Renal pelvis (tissue), 4 donors: ENCODE measurements around the gene AGFG1. TPM values are rescaled to one million over a fixed set of nuclear protein-coding genes. Genes with fewer than 3 reads are reported as not detected.

Experiments used
- DNase-seq: peaks from one replicate; pipeline ENCODE4 v3.0.0-alpha.2; 2013
- polyA plus RNA-seq, 3 donors: library from polyadenylated mRNA; unstranded; fragments of 120-200 nt; gene quantifications; one replicate each; pipeline ENCODE4 v1.2.1, GENCODE V29; 2013; ENCODE audit not compliant: insufficient read length in 3 of 3

The AGFG1 gene
- polyA plus RNA-seq, 3 donors, result 68.5 to 78.6 (median 71.1) TPM

DNA sequence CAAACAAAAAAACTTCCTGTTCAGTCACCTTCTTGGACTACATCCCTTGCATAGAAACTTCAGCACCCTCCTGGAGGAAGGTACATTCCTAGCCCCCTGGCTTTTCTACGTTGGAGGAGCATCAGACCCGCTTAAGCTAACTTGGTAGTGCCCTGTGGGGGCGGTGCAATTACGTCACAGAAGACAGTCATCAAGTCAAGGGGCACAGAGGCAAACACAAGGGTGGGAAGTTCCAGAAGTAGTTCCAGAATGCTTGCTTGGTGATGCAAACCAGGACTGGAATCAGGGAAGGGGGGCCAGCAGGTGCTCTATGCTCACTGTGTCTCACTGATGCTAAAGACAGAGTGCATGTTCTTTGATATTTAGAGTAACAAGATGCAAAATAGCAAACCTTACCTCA is 15.2 kb upstream of the AGFG1 start:
- DNase-seq, result no peak

DNA sequence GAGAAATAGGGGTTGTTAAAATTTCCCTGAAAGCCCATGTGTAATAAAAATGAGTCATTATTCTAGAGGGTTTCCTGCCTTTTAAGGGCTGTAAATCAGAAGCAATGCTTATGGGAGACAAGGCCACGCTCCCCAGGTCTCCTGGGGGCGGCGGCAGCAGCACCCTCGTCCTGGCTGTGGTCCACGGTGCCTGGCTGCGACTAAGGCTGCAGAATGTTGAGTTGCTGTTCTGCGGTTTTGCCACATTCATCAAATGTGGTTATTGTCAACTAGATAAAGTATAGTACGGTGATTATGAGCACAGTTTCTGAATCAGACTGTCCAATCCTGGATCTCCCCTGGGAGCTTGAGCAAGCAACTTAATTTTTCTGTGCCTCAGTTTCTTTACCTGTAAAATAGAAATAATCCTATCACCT is 11.9 kb upstream of the AGFG1 start:
- no peak for DNase-seq

DNA sequence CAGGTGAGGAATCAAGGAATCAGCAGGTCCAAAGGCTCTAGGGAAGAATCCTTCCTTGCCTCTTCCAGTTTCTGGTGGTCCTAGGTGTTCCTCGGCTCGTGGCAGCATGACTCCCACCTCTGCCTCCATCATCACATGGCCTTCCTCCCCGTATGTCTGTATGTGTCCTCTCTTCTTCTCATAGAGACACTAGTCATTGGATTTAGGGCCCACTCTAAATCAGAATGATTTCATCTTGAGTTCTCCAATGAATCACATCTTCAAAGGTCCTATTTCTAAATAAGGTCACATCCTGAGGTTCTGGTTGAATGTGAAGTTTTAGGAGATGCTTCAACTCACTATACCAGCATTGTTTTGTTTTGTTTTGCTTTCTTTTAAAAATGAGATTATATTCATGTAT is 11.1 kb upstream of the AGFG1 start:
- DNase-seq, result no peak

DNA sequence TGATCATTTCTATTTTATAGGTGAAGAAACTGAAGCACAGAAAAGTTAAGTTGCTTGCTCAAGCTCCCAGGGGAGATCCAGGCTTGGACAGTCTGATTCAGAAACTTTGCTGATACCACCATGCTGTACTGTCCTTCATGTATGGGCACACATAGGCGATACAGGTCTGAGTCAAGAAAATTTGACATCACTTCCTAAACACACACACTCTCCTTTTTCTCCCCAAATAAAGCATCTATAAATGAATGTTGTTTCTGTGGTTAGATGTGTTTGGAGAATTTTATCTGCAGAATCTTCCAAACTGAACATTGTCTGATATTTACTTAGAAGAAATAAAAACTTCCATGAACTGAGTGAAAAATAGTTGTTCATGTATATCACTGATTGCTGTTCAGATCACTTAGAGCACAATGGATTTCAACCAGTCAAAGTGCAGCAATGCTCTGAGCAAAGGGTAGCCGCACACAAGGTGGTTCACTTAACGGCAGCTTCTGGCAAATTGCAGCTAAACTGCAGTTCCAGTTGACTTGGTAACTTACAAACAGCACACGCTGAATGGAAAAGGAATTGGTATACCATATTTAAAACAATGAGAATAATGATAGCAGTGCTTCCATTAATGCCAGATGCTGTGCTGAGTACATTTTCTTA is 10.0 kb upstream of the AGFG1 start:
- no peak for DNase-seq

DNA sequence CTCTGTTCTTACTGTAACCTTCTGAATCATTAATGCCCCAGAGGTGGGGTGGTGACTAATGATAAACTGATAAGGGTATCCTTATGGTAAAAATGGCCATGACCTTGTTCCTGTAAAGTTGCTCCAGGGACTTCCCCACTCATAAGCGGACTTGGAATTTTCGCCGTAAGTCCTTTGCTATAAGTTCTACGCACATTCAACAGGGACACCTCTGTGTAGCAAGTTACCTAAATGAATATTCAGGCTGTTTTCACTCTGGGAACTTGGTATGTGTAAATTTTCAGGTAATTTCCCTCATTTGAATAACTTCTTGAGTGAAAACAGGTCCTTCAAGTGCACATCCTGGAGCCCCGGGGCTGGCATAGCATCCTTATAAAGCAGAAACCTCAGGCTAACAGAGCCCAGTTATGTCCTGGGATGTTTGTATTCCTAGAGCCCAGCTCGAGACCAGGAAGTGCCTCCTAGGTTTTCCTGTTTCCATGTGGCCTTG is 9.4 kb upstream of the AGFG1 start:
- DNase-seq, result no peak

DNA sequence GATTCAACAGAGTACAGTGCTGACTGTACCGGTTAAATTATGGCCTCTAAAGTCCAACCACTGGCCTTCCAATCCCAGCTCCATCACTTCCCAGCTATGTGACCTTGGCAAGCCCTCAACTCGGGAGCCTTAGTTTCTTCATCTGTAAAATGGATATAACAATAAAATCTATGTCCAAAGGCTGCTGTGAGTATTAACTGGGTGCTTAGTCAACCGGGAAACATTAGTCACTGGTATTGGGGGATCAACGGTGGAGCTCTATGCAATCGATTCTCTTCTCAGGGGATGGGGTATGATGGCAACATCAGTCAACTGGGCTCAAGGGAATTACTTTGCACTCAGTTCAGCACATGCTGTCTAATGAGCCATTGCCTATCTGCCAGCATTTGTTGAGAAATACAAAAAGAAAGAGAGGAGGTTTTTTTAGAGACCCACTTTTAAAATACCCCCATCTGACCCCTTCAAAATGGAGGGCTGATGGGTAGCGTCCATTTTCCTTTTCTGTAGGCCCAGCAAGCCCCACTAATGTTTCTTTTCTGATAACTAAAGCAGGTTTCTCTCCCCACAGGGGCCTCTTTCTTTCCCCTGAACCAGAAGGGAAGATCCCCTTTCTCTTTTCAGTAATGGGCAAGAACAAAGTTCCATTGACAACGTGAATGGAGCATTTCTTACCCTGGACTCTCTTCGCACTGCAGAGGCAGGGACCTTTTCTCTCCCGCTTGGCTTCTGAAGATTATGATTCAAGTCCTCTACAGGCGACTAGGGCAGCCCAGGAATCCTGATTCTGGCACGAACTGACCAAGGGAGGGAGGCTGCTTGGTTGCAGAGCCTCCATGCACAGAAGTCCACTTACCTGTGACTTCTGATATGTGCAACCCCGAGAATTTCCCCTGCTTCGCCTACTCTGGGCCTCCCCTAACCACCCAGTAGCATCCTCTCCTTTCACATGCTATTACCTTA is 8.7 kb upstream of the AGFG1 start:
- DNase-seq, result no peak

DNA sequence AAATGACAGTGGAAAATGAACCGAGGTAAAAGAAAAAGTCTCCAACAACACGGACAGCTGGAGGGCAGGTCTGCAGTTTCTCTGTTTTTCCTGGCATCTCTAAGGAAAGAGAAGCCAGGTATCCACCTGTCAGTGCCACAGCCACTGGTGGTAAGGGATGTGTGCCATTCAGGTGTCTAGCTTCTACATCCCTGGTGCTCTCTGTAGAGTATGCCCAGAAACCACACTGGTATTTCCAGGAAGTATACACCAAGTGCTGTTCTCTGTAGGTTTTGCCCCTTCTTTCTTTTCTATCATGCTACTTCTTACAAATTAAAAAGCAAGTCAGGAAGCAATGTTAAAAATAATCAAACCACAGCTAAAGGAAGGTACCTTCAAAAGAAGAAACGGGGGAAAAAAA is 7.6 kb upstream of the AGFG1 start:
- DNase-seq, result no peak

DNA sequence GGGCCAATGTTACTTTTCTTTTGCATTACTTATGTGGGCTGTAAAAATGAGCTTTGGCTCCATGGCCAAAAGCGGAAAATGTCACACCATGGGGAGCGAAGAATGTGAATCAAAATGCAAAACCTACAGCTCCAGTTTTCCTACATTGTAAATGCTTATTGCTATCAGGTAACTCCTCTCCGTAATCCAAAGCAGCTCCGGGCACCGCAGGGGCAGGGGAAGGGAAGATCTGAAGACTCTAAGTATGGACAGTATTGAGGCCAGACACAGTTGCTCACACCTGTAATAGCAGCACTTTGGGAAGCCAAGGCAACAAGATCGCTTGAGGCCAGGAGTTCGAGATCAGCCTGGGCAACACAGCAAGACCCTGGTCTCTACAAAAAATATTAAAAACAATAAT is 7.1 kb upstream of the AGFG1 start:
- no peak for DNase-seq

DNA sequence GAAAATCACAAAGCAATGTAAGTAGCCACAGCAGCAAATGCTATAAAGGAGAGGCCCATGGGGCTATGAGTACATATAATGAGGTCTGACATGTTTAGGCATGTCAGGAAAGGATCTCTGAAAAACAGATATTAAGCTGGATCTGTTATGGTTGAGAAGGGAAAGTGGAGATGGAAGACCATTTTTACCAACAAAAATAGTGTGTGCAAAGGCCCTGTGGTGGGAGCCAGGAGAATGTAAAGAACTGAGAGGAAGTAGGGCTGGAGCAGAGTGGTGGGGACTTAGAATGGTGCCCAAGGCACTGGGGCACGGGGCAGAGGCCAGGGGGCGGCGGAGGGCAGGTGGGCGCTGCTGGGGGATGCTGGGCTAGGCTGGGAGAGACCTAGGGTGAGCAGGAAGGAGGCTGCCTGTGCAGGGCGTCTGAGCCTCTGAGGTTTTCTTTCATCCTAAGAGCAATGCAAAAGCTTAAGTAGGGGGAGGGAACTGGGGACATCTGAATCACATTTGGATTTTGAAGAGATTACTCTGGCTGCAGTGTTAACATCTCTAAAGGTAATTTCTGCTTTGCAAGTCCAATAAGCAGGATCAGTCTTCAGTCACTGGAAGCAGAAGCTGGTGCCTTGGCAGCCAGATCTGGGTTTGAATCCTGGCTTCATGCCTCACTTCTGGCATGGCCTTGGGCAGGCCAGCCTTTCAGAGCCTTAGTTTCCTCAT is 4.9 kb upstream of the AGFG1 start:
- no peak for DNase-seq

DNA sequence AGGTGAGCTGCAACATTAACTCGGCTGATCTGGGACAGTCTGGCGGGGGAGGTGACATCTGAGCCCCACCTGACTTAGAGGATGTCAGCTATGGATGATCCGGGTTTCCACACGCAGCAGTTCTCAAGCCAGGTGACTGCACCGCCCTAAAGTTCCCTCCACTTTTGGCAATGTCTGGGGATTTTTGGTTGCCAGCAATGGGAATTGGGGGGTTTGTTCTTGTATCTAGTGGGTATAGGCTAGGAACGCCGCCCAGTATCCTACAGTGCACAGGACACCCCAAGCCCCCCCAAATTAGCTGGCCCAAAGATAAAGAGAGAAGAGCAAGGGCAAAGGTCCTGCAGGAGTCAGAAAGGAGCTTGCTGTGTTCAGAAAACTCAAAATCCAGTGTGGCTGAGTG is 544 bp upstream of the AGFG1 start:
- DNase-seq, result no peak

DNA sequence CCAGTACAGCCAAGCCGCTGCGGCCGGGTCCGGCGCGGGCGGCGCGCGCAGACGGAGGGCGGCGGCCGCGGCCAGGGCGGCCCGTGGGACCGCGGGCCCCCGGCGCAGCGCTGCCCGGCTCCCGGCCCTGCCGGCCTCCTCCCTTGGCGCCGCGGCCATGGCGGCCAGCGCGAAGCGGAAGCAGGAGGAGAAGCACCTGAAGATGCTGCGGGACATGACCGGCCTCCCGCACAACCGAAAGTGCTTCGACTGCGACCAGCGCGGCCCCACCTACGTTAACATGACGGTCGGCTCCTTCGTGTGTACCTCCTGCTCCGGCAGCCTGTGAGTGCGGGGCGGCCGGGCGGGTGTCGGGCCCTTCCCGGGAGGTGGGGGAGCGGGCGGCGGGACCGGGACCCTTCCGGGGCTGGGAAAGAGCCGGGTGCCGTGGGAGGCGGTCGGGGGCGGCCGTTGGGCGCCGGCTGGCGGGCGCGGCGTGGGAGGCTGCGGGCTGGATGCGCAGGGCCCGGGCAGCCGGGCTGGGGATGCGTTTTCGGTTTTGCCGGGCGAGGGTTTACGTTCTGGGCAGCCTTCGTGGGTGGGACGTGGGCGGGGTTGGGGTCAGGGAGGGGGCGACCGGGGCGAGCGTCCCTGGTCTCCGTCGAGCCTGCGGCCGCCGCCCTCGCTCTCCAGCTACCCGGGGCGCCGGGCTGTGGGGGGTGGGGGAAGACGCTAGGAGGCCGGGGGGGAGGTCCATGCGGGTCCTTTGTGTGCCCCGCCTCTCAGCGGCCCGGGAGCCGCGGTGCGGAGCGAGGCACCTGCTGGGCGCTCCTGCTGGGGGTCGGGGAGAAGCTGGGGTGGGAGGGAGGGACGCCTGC is 537 bp downstream of the AGFG1 start:
- peak; percentile 40 for DNase-seq

DNA sequence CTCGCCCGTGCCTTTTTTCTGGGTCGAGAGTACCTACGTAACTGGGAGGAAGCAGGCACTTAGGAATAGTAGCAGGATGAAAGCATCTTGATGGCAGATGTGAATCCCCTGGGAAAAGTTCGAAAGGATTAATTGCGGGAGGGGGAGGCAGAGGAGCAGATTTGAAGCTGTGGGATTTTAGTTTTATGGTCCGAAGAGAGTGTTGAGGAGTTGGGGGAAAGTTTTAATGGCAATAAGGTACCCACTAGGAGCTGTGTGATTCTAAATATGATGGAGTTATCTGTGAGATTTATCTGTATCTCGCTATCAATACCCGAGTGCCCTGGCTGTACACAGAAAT is 1.1 kb downstream of the AGFG1 start:
- DNase-seq, result no peak

DNA sequence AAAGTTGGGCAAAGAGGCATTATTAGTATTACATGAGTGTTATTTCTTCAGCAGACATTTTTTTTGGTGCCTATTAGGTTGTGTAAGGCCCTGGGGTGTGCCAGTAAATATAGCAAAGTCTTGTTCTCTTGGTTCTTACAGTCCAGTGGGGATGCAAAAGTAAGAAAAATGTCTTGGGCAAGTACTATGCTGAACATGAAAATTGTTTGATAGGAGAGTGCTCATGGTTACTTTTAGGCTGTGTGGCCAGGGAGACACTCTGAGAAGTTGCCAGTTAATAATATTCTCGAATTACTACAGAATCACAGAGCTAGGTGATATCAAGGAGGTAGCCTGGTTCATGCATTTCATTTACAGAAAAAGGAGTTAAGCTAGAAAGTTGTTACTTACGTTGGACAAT is 1.9 kb downstream of the AGFG1 start:
- DNase-seq, result no peak

DNA sequence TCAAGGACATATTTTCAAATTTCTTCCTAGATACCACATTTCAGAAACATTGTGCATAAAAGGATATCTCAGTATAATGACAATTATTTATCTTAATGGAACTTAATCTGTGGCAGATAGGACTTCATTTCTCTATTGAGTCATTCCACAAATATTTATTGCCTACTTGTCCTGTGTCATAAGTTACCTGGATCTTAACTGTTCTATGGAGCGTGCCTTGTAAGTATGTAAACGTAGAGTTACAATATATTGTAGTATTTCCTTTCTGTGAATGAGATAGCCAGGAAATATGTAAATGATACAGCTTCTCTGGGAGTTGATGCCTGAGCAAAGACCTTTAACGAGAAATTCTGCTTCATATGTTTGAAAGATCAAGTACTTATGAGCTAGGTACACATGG is 2.5 kb downstream of the AGFG1 start:
- no peak for DNase-seq

DNA sequence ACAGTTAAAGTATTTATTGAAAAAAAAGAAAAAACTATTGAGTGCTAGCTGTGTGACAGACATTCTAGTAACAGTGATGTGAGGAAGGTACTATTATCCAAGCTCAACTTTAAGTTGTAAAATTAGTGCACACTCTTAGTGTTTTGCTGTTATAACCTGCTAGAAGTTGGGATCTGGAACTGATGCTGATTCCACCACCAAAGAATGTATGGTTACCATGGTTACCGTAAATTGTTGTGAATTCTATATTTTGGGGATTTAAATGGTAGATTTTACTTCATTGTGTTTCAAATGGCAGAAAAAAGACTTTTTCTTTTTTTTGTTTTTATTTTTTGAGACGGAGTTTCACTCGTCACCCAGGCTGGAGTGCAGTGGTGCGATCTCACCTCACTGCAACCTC is 5.3 kb downstream of the AGFG1 start:
- DNase-seq, result no peak

DNA sequence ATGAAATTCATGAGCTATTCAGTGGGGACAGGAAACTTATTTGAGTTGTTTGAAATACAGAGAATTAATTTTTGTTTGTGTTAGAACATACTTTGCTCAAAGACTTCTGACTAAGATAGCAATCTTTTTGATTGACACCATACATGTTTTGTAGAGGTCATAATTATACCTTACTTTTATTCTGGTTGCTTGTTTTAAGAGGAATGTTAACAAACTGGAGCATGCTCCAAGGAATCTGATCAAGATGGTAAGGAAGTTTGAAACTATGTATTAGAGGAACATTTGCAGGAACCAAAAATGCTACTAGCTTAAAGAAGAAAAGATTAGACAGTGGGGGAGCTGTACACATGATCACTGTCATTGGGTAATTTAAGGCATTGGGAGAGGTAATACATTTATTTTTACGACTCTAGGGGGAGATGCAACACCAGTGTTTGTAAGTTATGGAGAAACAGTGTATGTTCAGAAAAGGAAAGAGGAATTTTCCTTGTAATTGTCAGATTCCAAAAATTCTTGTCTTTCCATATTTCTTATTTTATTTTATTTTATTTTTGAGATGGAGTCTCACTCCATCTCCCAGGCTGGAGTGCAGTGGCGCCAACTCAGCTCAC is 8.0 kb downstream of the AGFG1 start:
- no peak for DNase-seq

DNA sequence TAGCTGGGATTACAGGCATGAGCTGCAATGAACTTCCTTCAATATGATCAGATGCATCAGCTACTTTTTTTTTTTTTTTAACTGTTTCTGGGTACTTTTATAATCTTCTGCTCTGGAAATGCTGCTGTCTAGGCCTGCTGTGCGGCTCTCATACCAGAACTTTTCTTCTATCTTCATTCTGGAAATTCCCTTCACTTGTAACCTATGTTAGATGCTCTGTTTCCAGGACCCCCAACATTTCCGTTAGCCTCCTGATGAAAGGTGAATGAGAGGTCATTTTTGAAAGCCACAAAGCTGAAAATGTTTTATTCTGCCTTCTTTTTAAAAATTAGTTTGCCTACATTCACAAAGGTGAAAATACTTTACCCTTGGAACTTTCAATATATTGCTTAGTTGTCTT is 8.6 kb downstream of the AGFG1 start:
- DNase-seq, result no peak

DNA sequence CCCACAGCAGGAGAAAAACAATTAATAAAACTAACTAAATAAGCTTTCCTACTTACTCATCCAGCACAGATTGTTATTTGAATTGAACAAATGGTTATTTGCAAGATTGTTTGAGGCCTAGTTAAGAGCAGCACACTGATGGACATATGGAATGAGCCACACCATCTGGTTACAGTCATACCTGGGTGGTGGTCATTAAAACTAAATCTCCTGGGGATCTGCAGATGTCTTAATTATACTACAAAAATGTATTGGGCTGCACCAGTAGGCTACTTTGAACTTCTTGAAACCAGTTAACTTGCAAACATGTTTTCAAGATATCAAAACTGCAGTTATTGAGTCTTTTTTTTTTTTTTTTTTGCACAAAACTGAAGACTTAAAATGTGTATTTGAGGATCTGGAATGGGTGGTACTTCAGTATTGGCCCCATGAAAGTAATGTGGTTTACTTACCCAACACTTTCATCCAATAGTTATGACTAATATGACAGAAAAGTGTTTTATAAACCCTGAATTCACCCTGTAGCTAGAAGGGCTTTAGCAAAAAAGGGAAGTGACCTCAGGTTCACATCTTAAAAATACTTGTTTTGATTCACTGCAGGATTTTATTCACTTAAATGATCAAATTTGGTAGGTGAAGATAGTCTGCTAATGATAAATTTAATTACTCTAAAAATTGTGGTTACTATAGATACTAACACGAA is 10.8 kb downstream of the AGFG1 start:
- no peak for DNase-seq

DNA sequence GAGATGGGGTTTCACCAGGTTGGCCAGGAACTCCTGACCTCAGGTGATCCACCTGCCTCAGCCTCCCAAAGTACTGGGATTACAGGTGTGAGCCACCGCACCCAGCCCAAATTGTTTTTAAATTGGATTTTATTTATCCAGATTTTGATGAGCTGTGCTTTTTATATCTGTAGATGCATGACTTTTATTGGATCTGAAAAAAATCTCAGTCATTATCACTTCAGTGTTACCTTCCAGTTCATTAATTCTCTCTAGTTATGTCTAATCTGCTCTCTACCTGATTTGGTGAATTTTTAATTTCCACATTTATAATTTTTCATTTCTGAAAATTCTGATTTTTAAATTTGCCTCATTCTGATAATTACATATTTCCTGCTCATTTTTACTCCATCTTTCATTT is 13.5 kb downstream of the AGFG1 start:
- no peak for DNase-seq

DNA sequence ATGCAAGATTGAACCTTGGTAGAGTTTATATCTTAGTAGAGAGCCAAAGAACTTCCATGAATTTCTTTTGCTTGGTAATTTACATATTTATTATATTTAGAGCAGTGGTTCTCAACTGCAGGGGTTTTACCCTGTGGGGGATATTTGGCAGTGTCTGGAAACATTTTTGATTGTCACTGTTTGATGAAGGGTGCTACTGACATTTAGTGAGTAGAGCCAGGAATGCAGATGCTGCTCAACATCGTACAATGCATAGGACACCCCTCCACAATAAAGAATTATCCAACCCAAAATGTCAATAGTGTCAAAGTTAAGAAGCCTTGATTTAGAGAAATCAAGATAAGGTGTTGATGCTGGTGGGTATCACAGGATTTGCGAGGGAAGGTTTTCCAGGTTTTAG is 14.7 kb downstream of the AGFG1 start:
- no peak for DNase-seq

DNA sequence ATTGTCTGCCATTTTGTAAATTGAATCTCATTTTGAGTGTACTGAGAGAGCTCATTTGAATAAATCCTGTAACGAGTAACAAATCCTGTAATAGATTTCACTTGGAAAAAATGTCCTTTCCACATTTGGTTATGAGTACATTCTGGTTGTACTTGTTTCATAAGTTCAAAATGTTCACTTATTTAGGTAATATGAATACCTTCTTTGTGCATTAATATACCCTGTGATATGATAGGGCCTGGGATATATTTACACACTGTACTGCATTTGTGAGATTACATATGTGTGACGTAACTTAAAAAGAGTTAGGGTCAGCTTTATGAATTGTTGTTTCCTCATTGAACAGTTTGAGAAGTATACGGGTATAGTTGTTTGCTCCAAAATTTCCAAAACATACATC is 16.1 kb downstream of the AGFG1 start:
- DNase-seq, result no peak
